Type B pancreatic cell (in vitro differentiated cells): ENCODE data around the gene NUDT19. TPM values are rescaled to one million over a fixed set of nuclear protein-coding genes. Genes with fewer than 3 reads are reported as not detected.

Experiments used
- DNase-seq: peaks from one replicate; pipeline ENCODE4 v3.0.0; 2021; ENCODE audit warnings: mixed read lengths; ENCODE audit not compliant: unreplicated experiment; ENCODE audit errors: extremely low spot score
- H3K27ac Mint-ChIP-seq: 2 replicates; pipeline ENCODE4 v1.8.0; 2021; ENCODE audit warnings: mild to moderate bottlenecking, mixed read lengths
- H3K27me3 Mint-ChIP-seq: 2 replicates; pipeline ENCODE4 v1.8.0; 2021; ENCODE audit warnings: mixed read lengths
- H3K36me3 Mint-ChIP-seq: 2 replicates; pipeline ENCODE4 v1.8.0; 2021; ENCODE audit warnings: mixed read lengths
- H3K4me1 Mint-ChIP-seq: one replicate; pipeline ENCODE4 v1.8.0; 2021; ENCODE audit warnings: mixed read lengths; ENCODE audit not compliant: unreplicated experiment
- H3K4me3 Mint-ChIP-seq: 2 replicates; pipeline ENCODE4 v1.8.0; 2021; ENCODE audit warnings: mild to moderate bottlenecking, mixed read lengths
- H3K9me3 Mint-ChIP-seq: 2 replicates; pipeline ENCODE4 v1.8.0; 2021; ENCODE audit warnings: mixed read lengths
- long read RNA-seq: library from polyadenylated mRNA; unstranded; transcript quantifications from one replicate; pipeline ENCODE4 v2.0.0, GENCODE V29; 2020
- total RNA-seq: library from RNA; stranded (reverse); gene quantifications from 2 replicates; pipeline ENCODE4 v1.2.1, GENCODE V29; 2021; ENCODE audit warnings: low replicate concordance
- TF ChIP-seq, protein P1 (sequence below): fragments of 200-600 bp; sonication (generic); conservative IDR thresholded peaks from 2 replicates; pipeline ENCODE4 v1.5.0; 2021; ENCODE audit warnings: antibody characterized with exemption, mild to moderate bottlenecking

Gene NUDT19
- total RNA-seq, result 10.8 and 17.1 TPM in 2 replicates
- long read RNA-seq, result 0 reads

DNA sequence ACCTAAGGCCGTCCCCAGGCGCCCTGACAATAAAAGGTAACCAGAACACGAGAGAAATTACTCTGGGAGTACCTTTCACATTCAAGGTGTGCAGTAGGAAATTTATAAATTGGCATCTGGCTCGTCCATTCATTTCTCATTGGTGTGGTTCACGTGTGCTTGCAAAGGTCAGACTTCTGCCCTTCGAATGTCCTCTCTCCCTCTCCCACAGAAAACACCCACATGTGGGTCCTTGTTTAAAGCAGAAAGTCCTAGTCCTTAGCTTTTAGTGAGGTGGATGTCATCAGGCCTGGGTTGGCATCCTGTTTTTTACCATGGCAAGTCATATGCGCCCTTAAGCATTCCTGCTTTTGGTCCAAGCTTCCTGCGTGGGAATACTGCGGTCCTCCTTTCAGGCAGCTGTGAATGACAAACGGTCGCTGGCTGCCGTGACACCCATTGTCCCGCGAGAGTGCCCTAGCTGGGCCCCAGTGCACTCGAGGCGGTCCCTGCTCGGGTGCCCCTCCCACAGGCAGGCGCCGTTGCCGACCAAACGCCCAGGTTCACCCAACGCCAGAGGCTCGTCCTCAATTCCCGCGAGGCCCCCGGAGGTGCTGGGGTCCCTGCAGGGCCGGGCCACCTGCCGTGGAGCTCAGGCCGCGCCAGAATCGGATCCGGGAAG, at the start of gene NUDT19:
TSS of gene NUDT19 (plus strand) at position 531 of the 661 bp plus-strand sequence. CDS start 140 bp downstream, outside the sequence.
- H3K27me3 Mint-ChIP-seq, result no peaks in the 10 kb centered on the region
- TF ChIP-seq, protein P1, sequence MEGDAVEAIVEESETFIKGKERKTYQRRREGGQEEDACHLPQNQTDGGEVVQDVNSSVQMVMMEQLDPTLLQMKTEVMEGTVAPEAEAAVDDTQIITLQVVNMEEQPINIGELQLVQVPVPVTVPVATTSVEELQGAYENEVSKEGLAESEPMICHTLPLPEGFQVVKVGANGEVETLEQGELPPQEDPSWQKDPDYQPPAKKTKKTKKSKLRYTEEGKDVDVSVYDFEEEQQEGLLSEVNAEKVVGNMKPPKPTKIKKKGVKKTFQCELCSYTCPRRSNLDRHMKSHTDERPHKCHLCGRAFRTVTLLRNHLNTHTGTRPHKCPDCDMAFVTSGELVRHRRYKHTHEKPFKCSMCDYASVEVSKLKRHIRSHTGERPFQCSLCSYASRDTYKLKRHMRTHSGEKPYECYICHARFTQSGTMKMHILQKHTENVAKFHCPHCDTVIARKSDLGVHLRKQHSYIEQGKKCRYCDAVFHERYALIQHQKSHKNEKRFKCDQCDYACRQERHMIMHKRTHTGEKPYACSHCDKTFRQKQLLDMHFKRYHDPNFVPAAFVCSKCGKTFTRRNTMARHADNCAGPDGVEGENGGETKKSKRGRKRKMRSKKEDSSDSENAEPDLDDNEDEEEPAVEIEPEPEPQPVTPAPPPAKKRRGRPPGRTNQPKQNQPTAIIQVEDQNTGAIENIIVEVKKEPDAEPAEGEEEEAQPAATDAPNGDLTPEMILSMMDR, result no peak
- H3K27ac Mint-ChIP-seq, result peak within 1 kb of the TSS; percentile 91
- peaks cover 22% of the 10 kb centered on the region for H3K36me3 Mint-ChIP-seq
- H3K4me3 Mint-ChIP-seq, result peak within 1 kb of the TSS; percentile 88
- H3K4me1 Mint-ChIP-seq, result peaks cover 27% of the 10 kb centered on the region
- DNase-seq, result peak; percentile 79
- peaks cover 6% of the 10 kb centered on the region for H3K9me3 Mint-ChIP-seq

DNA sequence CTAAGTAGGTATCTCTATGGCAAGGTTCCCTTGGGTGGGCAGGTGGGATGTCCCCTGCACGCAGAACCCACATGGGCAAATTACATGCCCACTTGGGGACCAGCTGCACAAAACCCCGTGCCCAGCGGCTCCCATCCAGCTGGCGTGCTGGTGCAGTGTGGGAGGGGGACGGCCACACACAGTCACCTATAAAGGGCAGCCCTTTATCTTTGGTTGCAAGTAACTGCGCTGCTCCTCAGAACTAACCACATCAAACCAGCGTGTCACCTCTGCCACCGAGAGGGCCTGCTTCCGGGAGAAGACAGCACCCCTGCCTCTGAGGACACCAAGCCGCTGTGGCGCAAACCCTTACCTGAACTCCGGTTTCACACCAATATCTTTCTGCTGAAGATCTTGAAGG, 48.9 kb upstream of the NUDT19 start:
- Mint-ChIP-seq H3K27me3 (no peaks in the 10 kb centered on the region), H3K4me1 (no peaks in the 10 kb centered on the region), H3K4me3 (no peak overlapping the region), H3K27ac (no peak overlapping the region), H3K9me3 (no peaks in the 10 kb centered on the region), H3K36me3 (peaks cover 27% of the 10 kb centered on the region)
- DNase-seq, result no peak
- TF ChIP-seq, protein P1, result no peak

DNA sequence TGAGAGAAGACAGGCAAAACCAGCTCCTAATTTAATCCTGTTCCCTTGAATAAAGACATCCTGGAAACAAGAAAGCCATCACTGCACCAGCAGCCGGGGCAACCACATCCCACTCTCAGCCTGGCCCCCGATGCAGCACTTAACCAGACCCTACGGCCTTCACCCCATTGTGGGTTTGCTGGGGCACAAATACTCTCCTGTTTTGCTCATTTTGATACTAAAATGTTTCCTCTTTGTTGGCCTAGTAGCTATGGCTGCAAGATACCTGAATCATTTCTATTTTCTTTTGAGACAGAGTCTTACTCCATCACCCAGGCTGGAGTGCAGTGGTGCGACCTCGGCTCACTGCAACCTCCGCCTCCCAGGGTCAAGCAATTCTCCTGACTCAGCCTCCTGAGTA, 45.1 kb upstream of the NUDT19 start:
- H3K4me1 Mint-ChIP-seq, result peaks cover 1% of the 10 kb centered on the region
- no peak for DNase-seq
- H3K4me3 Mint-ChIP-seq, result no peak overlapping the region
- TF ChIP-seq, protein P1, result no peak
- H3K36me3 Mint-ChIP-seq, result peaks cover 23% of the 10 kb centered on the region
- no peaks in the 10 kb centered on the region for H3K9me3 Mint-ChIP-seq
- H3K27me3 Mint-ChIP-seq, result no peaks in the 10 kb centered on the region
- H3K27ac Mint-ChIP-seq, result peak overlapping the region; percentile 59

DNA sequence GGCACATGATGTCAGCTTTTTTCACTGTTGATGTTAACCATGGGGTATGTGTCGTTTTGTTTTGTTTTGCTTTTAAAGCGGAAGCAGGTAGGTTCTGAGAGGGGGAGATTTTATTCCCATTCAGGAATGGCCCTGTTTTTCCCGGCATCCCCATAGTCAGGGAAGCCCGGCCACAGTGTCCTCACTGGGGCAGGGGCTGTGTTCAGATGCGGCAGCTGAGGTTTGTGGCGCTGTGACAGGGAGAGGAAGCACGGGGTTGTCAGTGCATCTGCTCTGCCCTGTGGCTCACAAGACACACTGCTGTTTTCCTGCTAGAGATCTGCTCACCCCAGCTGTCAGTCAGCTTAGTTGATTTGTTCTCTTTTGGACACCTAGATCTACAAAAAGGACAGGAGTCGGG, 44.3 kb upstream of the NUDT19 start:
- Mint-ChIP-seq H3K27me3 (no peaks in the 10 kb centered on the region), H3K4me1 (peaks cover 6% of the 10 kb centered on the region), H3K4me3 (no peak overlapping the region), H3K27ac (peak overlapping the region; percentile 59), H3K36me3 (peaks cover 21% of the 10 kb centered on the region), H3K9me3 (no peaks in the 10 kb centered on the region)
- no peak for DNase-seq
- TF ChIP-seq, protein P1, result no peak

DNA sequence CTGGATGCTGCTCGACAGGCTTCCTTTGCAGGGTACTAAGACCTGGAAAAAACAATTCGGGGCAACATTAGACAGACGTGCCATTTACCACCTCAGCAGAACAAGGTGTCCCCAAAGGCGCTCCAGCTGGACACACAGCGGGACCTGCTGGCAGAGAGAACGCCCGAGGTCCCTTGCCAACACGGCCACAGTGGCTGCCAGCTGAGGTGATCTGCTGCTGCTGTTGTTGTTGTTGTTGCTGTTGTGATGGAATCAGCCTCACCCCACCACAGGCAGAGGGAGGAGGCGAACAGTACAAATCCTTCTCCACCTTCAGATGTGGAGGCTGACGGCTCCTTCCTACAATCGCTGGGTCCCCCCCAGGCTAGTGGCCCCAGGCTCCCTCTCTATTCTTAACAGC, 41.9 kb upstream of the NUDT19 start:
- Mint-ChIP-seq H3K9me3 (no peaks in the 10 kb centered on the region), H3K27me3 (no peaks in the 10 kb centered on the region), H3K36me3 (peaks cover 16% of the 10 kb centered on the region), H3K4me1 (peaks cover 6% of the 10 kb centered on the region), H3K4me3 (no peak overlapping the region), H3K27ac (no peak overlapping the region)
- no peak for DNase-seq
- TF ChIP-seq, protein P1, result no peak
